ENCODE results near the gene CCNY.

CCNY gene

DNA sequence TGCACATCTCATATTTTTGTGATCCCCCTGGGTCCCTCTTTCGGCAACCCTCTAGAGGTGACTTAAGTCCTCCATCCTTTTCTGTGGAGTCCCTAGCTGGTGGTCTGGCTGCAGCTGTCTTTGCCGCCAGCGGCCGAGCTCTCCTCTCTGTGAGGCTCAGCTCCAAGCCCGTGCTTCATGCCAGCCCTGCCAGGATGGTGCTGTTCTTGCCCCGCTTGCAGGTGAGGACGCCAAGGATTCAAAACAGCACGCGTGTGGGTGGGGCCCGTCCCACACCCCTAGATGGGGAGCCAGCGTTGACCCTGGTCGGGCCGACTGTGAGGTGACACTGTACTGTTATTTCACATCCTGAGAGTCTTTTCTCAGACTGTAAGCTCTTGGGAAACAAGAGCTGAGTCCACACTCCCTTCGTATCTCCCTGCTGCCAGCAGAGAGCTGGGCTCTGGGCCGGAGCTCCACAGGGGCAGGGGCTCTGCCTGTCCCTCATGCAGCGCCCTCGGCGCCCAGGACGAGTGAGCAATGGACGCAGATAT is 232.2 kb downstream of the CCNY start:
- no peak for DNase-seq

- DNase-seq, result no peak
These were observed 232.9 kb downstream of the CCNY start for GRCh38 chr10:35569111-35569707.

GRCh38 chr10:35569836-35570235 is 233.5 kb downstream of the CCNY start:
- no peak for DNase-seq

GRCh38 chr10:35570397-35570796 is 234.1 kb downstream of the CCNY start:
- no peak for DNase-seq

DNA sequence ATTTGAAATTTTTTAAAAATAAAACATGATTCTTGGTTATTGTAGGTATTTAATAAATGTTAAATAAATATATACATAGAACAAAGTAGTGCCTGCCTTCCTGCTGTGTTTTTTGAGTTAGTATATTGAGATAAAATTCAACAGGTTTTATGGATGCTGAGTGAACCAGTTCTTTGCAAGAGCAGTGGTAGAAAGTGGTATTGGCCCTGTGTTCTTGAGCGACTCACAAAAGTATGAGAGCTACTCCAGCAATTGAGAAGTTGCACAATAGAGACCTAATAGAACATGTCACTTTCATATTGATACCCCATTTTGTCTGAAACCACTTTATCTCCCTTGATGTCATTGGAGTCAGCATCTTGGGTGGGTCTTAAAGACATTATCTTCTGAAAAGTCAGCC is 236.3 kb downstream of the CCNY start:
- no peak for DNase-seq

- no peak for DNase-seq
These were observed 237.5 kb downstream of the CCNY start for GRCh38 chr10:35573796-35574195.

DNA sequence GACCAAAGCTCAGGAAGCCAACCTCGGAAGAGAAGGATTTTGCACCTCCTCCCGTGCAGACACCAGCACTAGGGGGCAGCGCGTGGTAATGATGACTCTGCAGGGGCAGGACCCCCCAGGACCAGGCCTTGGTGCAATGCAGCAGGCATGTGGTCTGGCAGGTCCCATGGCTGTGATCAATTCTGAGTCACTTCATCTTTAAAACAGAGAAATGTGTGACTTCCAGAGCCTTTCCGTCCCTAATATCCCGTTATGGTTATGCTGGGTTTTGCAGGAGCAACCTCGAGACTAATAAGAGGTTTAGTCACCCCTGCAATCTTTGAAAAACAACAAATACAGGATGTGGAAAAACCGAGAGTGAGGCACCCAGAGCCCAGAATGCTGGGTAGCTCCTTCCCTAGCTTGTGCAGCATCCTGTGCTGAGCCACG is 238.6 kb downstream of the CCNY start:
- no peak for DNase-seq

- no peak for DNase-seq
These were observed 239.3 kb downstream of the CCNY start for GRCh38 chr10:35575640-35576039.

DNA sequence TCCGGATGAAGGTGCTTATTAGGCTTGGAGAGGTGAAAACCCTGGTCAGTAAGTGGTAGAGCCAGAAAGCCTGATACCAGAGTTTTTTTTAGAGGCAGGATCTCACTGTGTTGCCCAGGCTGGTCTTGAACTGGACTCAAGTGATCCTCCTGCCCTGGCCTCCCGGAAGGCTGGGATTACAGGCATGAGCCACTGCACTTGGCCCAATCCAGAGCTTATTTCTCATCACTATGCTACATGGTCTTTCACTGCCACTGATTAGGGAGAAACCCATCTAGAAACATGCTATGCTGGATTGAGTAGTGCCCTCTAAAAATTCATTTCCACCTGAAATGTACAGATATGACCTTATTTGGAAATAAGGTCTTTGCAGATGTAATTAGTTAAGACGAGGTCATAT is 240.4 kb downstream of the CCNY start:
- DNase-seq, result no peak

GRCh38 chr10:35577926-35578617 is 241.8 kb downstream of the CCNY start:
- DNase-seq, result no peak

- no peak for DNase-seq
These were observed 242.3 kb downstream of the CCNY start for GRCh38 chr10:35578618-35578956.

GRCh38 chr10:35579116-35579515 is 242.8 kb downstream of the CCNY start:
- no peak for DNase-seq

DNA sequence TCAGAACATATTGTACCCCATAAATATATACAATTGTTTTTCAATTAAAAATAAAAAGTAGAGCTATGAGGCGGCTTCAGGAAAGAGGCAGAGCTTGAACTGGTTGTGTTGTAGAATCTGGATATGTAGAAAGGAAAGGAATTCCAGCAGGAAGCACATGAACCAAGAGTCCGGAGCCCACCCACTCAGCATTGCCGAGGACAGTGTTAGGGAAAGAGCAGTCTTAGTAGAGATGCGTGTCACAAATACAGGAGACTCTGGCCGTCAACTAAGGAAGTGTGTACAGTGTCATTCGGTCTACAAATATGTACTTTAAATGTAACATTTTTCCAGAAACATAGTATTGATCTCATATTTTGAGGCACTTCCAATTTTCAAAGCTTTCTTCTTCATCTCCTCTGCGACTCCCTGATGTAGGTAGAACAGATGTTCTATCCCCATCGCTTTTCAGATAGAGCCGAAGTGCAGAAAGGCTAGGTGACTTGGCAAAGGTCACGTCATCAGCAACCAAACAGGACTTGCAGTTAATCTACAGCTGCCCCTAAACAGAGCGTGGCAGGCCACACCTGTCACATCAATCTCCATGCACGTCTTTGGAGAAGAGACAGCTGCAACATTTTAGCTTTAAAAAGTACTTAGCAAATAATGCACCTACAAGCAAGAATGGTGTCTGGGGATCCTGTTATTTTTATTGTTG is 243.6 kb downstream of the CCNY start:
- no peak for DNase-seq

- no peak for DNase-seq
These were observed 244.1 kb downstream of the CCNY start for GRCh38 chr10:35580423-35580770.

DNA sequence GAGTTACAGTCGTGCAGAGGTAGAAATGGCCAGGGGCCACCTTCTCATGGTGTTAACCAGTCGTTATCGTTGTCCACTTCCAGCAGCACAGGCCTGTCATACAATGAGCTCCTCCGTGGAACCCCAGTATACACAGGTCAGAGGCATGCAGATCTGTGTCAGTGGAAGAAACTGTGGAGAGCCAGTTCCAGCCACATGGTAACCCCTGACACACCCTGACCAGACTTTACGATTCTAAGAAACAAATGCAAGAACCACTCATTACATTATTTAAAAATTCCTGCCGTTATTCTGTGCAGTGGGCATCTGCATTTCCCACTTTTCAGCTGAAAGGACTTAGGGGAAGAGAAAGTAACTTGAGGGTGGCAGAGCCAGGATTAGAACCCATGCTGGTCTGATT is 245.3 kb downstream of the CCNY start:
- DNase-seq, result no peak

- DNase-seq, result no peak
These were observed 248.6 kb downstream of the CCNY start for GRCh38 chr10:35584946-35585345.

DNA sequence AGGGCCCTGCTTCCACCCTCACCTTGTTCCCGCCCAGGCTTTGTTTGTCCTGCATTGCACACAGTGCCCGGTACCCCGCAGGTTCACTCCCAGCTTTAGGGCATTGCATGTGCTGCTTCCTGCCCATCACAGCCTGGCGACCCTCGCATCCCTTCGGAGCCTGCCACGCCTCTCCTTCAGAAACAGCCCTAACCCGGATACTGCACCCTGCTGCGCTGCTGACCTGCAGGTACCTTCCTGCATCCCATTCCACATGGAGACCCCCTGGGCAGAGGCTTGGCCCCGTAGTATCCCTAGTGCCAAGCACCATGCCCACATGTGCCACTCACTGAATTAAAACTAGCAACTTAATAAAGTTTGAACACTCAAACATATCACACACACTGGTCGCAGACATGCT is 249.0 kb downstream of the CCNY start:
- no peak for DNase-seq

DNA sequence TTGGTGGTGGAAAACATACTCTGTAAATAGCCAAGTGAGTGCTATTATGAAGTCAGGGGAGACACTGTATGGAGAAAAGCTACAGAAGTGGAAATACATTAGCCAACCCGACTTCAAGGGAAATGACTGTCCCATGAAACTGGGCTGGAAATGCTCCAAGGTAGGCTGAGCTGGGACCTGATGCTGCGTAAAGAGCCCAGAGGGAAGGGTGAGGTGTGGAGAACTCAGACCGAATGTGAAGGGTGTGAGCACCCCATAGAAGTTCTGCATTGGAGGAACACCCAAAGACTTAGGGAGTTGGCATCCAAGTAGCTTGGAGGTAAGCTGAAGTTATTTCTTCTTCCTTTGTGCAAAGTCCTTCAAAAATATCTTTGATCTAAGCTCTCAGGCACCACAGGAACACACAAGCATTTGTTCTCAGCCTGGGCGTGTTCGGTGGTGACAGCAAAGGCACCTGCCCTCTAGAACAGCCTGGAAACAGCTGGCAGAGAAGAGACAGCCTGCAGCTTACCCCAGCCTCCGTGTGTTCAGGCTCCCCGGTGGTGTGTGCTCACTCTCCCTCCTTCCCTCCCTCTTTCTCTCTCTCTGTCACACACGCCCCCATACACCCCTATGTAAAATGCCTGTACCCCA is 249.7 kb downstream of the CCNY start:
- no peak for DNase-seq

DNA sequence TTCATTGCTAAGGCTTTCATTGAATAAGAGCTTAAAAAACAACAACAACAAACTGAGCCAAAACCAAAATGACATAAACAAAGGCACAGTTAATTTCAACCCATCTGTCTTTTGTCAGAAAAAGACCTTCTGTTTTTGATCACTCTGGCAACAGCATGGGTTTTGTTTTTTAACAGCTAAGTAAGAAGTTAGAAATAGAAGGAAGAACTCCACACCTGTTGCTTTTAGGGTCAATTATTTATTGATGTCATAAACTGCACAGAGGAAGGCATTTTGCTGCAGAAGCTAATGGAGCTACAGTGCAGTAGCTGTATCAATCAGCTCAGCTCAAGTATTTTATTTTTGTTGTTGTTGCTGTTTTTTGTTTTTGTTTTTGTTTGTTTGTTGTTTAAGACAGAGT is 252.5 kb downstream of the CCNY start:
- no peak for DNase-seq

DNA sequence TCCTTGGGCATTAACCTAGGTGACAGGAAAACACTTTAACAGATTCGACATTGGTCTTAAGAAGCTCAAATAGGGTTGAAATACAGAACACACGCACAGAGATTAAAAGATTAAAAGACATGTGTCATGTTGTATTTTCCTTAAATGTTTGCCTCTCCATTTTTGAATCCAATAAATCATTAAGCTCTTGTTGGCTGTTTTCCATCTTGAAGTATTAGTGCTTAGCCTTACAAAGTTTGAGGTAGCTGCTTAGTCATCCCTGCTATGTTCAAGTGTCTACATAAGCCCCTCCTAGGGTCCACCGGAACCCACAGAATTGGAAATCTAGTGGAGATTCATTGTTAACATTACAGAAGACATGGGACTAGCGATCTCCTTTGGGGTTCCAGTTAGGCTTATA is 256.1 kb downstream of the CCNY start:
- no peak for DNase-seq

DNA sequence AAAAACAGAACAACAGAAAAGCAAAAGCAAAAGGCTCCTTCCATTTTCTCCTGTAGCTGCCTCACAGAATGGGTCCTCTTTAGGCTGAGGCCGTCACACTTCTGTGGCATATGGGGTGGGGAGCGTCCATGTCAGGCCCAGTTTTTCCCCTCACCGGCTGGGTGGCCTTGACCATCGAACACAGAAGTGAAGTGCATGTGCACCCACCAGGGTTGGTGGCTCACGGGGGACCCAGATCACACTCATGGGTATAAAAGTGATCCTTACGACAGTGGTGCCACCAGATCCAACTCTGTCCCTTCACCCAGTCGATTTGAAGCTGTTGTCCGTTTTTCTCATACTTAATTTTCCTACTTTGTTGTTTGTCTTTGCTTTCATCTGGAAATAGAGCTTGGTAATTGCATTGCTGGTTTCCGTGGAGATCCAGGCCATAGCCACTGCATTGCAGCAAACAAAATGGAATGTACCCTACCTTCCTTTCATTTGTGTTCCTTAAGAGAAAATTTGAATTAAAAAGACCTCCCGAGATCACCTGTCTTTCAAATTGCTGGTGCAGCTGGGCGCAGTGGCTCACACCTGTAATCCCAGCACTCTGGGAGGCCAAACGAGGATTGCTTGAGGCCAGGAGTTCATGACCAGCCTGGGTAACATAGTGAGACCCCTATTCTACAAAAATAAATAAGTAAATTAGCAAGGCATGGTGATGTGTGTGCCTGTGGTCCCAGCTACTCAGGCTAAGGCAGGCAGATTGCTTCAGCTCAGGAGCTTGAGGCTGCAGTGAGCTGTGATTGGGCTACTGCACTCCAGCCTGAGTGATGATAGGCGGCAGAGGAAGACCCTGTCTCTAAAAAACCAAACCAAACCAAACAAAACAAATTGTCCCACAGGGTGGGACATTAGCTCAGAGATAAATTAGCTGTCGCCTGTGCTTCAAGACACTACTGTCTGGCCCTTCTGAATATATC is 258.1 kb downstream of the CCNY start:
- no peak for DNase-seq

- no peak for DNase-seq
These were observed 258.8 kb downstream of the CCNY start for GRCh38 chr10:35595106-35595505.

- DNase-seq, result no peak
These were observed 262.1 kb downstream of the CCNY start for GRCh38 chr10:35598379-35598778.

All from cortex of kidney (tissue), 1 donor.